ENCODE results near the gene EIF2S1.
A peak's percentile ranks its signal among the peaks of the same experiment; 100 is the strongest.
"Not testable (repeated sequence)": the region's sequence is repeated elsewhere in the genome, so short reads cannot be mapped to it uniquely, and the experiment has no call there.

The EIF2S1 gene
- total RNA-seq, result 67.8 to 157 (median 84.0) reads per million in 4 experiments

- DNase-seq, result peak; percentile 99
These were observed at the start of gene EIF2S1, which contains the start of gene ATP6V1D for GRCh38 chr14:67359775-67360469. Gene EIF2S1 (plus strand): TSS chr14:67360328. CDS start chr14:67364768, 4,440 bp downstream. Gene ATP6V1D (minus strand): TSS chr14:67359804. CDS start chr14:67359698, 106 bp downstream.

DNA sequence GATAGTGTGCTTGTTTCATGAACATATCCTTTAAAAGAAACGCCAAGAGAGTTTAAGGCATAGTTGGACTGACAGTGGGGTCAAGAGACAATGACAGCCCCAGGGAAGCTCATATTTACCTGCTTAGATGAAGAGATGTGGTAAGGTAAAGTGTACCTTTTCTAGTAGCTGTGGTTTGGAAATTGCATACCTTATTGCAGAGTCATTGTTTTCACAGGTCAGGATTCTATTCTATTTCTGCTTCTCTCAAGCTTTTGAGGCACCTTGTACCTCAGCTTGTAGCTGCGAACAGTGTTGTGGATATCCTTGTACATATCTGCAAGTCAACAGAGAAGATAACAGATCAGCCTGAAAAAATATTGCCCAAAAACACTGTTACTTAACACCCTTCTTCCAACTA lies 48.3 kb upstream of the EIF2S1 start:
- no peak for DNase-seq

GRCh38 chr14:67313153-67313552 lies 47.0 kb upstream of the EIF2S1 start:
- DNase-seq, result no peak

DNA sequence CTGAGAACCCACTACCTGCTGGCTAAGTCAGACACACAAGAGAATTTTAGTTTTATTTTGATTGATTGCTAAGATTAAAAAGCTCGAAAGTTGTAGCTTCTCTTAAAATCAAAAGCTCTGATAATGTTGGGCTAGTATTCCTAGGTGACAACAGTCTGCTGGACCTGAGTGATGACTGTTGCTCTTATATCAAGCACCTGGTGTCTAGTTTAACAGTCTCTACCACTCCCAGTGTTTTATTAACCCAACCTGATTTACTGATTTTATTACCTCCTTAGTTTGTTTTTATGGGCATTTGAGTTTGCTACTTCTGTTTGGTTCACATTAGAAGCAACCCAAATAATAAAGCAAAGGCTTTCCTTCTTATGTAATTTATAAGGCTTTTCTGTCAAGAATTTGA lies 42.3 kb upstream of the EIF2S1 start:
- no peak for DNase-seq

DNA sequence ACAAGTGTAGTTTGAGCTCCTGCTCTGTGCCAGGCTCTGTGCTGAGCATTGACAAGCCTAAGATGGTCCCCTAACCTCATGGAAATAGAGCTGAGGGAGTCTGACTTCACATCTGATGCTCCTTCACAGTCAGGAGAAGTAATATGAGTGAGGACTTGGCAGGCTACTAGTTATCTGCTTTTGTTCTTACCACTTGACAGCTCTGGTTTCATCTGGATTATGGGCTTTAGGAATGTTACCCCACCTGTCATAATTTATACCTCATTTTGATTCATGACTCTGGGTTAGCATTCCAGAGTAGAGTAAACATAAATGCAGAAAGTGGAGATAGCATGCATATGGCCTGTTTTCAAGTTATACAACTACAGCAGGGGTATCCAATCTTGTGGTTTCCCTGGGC lies 41.0 kb upstream of the EIF2S1 start:
- no peak for DNase-seq

DNA sequence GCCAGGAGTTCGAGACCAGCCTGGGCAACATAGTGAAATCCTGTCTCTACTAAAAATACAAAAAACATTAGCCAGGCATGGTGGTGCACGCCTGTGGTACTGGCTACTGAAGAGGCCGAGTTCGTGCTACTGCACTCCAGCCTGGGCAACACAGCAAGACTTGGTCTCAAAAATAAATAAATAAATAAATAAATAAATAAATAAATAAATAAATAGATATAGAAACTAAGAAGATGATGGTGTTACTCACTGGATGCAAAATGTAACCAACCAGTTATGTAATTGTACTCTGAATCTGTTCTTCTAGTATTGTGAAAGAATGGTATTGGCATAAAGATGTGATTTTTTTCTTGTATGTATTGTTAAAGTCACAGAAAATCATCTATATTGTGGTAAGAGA lies 30.5 kb upstream of the EIF2S1 start:
- DNase-seq, result not testable (repeated sequence)

DNA sequence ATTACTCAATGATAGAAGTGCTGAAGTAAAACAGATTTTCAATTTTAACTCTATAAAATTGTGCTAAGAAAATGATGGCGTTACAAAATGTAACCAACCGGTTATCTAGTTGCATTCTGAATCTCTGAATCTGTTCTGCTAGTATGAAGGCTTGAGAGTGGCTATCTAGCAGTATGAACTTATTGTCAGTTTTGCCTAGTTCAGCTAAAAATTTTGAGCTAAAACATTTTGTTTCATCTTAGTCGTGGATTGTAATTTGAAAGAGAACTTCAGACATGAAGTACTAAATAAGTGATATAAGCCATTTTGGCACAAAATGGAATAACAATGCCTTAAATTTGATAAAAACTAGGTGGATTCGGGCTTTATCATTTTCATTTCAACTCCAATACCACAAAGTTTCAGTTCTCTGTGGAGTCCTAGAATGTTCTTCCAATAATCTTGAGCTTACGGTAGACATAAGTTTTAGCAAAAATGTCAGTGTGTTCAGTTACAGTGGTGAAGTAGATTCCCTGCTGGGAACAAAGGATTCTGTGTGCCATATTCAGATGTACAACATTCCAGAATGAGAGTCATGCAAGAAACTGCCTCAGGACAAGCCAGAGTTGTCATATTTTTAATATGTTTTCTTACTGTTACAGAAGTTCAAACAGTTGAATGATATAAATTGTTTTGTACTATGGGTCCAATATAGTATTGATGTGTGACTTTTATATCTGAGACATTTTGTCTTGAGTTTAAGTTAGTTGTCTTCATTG lies 28.6 kb upstream of the EIF2S1 start:
- DNase-seq, result no peak

DNA sequence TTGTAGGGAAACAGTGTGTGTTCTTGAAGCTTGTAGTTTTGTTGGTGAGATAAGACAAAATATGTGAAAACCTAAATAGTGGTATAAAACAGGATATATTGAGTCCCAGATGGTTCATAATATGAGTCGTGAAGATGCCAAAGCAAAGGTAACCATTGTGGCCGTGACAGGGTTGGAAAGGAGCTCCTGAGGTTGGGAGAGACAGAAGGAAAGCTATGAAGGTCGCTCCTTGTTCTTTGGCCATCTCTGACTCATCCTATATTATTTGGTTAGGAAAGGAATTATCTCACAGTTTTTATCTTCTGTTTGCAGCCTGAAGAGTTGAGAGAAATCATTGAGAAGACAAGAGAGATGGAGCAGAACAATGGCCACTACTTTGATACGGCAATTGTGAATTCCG lies 27.7 kb upstream of the EIF2S1 start:
- DNase-seq, result no peak

DNA sequence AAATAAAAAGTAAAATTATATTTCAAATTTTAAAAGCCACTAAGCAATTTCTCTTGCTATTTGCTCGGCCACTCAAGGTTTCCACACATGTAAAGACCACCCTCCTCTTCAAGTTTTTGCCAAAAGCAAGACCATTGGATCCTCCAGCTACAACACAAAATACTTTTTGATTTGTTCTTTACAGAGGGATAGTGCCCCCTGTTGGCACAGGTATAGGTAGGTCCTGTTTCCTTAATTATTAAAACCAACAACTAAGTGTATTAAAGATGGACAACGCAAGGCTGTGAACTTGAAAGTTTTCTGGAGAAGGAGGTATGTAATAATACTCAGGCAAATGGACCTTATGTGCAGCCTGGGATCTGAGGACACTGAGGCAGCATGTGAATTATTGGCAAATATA lies 24.3 kb upstream of the EIF2S1 start:
- no peak for DNase-seq

DNA sequence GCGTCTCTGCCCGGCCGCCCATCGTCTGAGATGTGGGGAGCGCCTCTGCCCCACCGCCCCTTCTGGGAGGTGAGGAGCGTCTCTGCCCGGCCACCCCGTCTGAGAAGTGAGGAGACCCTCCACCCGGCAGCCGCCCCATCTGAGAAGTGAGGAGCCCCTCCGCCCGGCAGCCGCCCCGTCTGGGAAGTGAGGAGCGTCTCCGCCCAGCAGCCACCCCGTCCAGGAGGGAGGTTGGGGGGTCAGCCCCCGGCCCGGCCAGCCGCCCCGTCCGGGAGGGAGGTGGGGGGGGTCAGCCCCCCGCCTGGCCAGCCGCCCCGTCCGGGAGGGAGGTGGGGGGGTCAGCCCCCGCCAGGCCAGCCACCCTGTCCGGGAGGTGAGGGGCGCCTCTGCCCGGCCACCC lies 18.9 kb upstream of the EIF2S1 start:
- DNase-seq, result not testable (repeated sequence)

- DNase-seq, result no peak
These were observed 16.4 kb upstream of the EIF2S1 start for GRCh38 chr14:67343601-67344230.

- DNase-seq, result no peak
These were observed 14.5 kb upstream of the EIF2S1 start for GRCh38 chr14:67345583-67345982.

- DNase-seq, result no peak
These were observed 8.1 kb upstream of the EIF2S1 start for GRCh38 chr14:67352055-67352454.

DNA sequence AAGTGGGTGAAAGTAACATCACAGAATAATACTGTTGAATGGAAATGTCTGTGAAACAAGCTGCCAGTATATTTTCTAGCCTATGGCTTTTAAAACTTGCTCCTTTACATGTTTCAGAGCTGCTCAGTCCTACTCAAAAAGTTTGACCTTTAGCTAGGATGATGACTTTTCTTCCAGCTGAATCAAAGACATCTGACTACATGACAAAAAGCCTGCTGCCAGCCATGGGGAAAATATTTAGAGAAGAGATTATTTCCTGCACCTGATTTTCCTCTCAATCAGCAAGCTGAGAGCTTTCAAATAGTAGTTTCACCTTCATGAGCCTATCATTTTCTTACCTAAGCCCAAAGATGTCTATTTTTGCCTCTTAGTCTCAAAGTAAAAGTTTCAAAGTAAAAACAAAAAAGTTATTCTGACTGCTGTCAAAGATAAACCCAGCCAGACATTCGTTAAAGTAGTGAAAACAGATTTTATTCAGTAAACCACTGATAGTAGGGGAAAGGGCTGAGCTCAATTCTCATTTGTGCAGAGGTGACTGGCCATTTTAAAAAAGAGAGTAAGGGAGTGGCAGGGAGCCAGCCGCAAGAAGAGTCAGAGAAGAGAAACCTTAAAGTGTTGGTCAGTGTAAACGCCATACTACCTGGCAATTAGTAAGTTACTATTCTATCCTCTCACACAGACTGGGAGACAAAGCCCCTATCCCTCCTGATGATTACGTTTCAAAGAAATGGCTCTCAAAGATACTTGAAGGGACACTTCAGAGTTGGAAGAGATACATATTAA lies 2.8 kb upstream of the EIF2S1 start:
- DNase-seq, result no peak

GRCh38 chr14:67357969-67358354 lies 2.2 kb upstream of the EIF2S1 start:
- no peak for DNase-seq

DNA sequence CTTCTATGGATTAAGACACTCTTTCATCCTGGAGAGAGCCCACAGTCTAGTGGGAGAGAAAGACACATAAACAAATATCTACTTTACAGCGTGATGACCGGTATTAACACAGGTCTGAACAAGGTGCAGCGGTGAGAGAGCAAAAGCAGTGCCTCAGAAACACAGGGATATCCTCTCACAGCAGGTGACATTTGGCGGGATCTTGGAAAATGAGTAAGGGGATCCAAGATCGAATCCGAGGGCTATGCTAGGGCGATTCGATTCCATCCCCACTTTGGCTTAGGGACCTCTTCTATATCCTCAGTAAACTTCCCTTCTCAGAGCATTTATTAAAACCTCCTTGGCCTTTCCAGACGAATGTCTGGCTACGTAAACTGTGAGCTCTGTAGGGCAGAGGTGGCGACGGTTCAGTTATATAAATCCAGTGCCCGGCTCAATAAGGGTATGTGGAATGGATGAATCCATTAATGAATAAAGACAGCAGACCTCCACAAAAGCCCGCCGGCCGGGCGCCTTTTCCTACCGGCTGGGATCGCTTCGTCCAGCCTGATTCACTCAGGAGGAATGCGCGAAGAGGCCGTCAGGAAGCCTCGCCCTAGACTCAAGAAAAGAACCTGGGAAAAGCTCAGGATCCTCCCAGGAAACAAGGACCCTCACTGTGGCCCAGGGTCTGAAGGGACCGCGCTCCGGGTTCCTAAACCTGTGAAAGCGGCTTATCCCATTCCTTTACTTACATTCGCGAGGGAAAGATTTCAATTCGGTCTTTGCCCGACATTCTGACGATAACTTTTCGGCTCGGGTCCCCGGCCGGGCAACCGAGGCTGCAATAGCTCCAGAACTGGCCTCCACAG lies 979 bp upstream of the EIF2S1 start:
- no peak for DNase-seq

DNA sequence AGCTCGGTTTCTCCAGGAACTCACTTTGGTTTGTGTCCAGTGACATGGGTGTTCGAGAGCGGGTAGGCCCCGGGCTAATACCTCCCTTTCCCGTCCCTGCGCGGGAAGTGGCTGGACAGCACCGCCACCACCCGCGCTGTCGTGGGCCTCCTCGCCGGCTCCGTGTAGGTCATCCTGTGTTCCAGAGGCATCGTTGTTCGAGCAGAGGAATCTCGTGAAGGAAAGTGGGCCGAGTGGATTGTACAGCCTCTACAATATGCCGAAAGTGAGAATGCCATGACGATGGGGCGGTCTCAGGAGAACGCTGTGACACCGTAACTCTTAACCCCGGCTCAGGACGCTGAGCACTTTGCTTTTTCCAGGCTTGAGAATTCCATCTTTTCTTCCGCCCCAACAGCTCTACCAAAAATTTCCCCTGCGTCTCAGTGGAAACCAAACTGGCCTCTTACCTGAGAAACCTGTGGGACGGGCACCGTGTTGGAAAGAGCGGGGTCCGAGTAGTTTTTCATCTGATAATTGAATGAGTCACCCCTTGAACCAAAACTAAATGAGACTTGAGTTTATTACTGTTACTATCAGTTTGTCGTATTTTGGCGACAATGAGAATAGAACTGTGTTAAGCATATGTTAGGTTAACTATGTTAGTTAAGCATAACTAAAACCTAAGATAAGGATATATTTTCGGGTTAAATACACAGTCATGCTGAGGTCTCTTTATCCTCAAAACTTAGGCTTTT lies 510 bp downstream of the EIF2S1 start:
- no peak for DNase-seq

DNA sequence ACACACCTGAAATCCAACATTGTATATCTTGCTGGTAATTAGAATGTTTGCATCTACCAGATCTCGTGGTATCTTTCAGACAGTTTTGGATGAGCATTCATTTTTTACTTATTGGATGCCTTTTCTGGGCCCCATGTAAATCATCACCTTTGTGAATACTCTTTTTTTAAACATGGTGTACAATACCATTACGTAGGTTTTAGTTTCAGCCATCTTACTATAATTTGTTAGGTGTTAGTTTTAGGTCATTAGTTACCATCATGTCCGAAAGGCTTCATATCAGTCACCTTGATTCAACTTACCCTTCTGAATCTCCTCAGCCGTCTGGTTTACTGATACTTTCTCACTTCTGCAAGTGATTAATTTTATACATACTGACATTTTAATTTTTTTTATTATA lies 5.3 kb downstream of the EIF2S1 start:
- DNase-seq, result no peak

GRCh38 chr14:67370830-67371229 lies 10.7 kb downstream of the EIF2S1 start:
- DNase-seq, result no peak

DNA sequence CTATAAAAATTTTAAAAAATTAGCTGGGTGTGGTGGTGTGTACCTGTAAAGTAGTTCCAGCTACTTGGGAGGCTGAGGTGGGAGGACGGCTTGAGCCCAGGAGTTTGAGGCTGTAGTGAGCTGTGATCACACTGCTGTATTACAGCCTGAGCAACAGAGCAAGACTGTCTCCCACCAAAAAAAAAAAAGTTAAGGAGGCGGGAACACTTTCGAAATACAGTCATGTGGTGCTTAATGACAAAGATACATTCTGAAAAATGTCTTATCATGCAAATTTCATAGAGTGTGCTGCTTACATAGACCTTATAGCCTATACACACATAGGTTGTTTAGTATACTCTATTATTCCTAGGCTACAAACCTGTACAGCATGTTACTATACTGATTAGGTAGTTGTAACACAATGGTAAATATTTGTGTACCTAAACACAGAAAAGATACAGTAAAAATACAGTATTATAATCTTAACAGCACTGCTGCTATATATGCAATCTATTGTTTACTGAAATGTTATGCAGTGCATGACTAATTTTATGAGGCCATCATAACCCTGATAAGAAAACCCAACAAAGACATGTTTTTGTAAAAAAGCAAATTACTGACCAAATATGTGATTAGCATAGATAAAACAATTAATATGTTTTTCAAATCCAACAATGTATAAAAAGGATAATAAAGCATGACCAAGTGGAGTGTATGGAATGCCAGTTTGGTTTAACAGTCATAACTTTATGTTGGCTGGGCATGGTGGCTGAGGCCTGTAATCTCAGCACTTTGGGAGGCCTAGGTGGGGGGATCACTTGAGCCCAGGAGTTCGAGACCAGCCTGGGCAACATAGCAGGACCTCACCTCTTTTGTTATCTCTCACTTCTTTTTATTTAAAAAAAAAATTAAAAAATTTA lies 11.4 kb downstream of the EIF2S1 start:
- no peak for DNase-seq
